MM.1S (cell line): ENCODE data around the gene VANGL2.

Experiments used
- DNase-seq: peaks from one replicate; pipeline ENCODE4 v3.0.0-alpha.2; 2015
- H2AFZ ChIP-seq: fragments of 300-600 bp; sonication (generic); 2 replicates; pipeline ENCODE4 v1.6.0; 2016; ENCODE audit warnings: antibody characterized with exemption, low read length
- H3F3A ChIP-seq: fragments of 300-600 bp; sonication (generic); 2 replicates; pipeline ENCODE4 v1.6.1; 2016; ENCODE audit warnings: mild to moderate bottlenecking, antibody characterized with exemption, low read length, moderate library complexity, mixed read lengths; ENCODE audit not compliant: insufficient read depth
- H3K27ac ChIP-seq: fragments of 300-600 bp; sonication (generic); 2 replicates; pipeline ENCODE4 v1.5.1; 2016; ENCODE audit warnings: mild to moderate bottlenecking, low read length
- H3K27me3 ChIP-seq: fragments of 300-600 bp; sonication (generic); replicated peaks from 2 replicates; pipeline ENCODE4 v1.6.0; 2016; ENCODE audit warnings: low read length; ENCODE audit not compliant: insufficient read depth
- H3K36me3 ChIP-seq: fragments of 300-600 bp; sonication (generic); replicated peaks from 2 replicates; pipeline ENCODE4 v1.6.1; 2016; ENCODE audit warnings: mild to moderate bottlenecking, low read length, mixed read lengths; ENCODE audit not compliant: insufficient read depth
- H3K4me1 ChIP-seq: fragments of 300-600 bp; sonication (generic); 2 replicates; pipeline ENCODE4 v1.6.1; 2016; ENCODE audit warnings: low read length, mixed read lengths
- H3K4me2 ChIP-seq: fragments of 300-600 bp; sonication (generic); 2 replicates; pipeline ENCODE4 v1.6.0; 2016; ENCODE audit warnings: low read depth, low read length
- H3K4me3 ChIP-seq: fragments of 300-600 bp; sonication (generic); 2 replicates; pipeline ENCODE4 v1.5.1; 2016; ENCODE audit warnings: low read length, mixed read lengths
- H3K79me2 ChIP-seq: fragments of 300-600 bp; sonication (generic); 2 replicates; pipeline ENCODE4 v1.6.1; 2016; ENCODE audit warnings: mixed run types, low read length, mixed read lengths
- H3K9ac ChIP-seq: fragments of 300-600 bp; sonication (generic); 2 replicates; pipeline ENCODE4 v1.6.1; 2016; ENCODE audit warnings: low read length, mixed read lengths
- H3K9me2 ChIP-seq: fragments of 300-600 bp; sonication (generic); replicated peaks from 2 replicates; pipeline ENCODE4 v1.6.1; 2016; ENCODE audit warnings: mild to moderate bottlenecking, low read length, mixed read lengths; ENCODE audit not compliant: insufficient read depth
- H3K9me3 ChIP-seq: fragments of 300-600 bp; sonication (generic); replicated peaks from 2 replicates; pipeline ENCODE4 v1.6.1; 2016; ENCODE audit warnings: mild to moderate bottlenecking, low read length, mixed read lengths; ENCODE audit not compliant: insufficient read depth
- H4K20me1 ChIP-seq: fragments of 300-600 bp; sonication (generic); 2 replicates; pipeline ENCODE4 v1.6.1; 2016; ENCODE audit warnings: mild to moderate bottlenecking, low read length, moderate library complexity, mixed read lengths; ENCODE audit not compliant: insufficient read depth
- EZH2 ChIP-seq: fragments of 300-600 bp; sonication (generic); optimal IDR thresholded peaks from 2 replicates; pipeline ENCODE3; 2017; ENCODE audit warnings: low read depth, mild to moderate bottlenecking, antibody characterized with exemption, low read length, mixed read lengths
- EZH2phosphoT487 ChIP-seq: fragments of 300-600 bp; sonication (generic); IDR thresholded peaks from 2 replicates; pipeline ENCODE4 v1.6.1; 2018; ENCODE audit warnings: antibody characterized with exemption, low read length
- TF ChIP-seq, protein P1 (sequence below): fragments of 300-600 bp; sonication (generic); IDR thresholded peaks from 2 replicates; pipeline ENCODE4 v1.5.1; 2016; ENCODE audit warnings: antibody characterized with exemption, low read length, mixed read lengths

The VANGL2 gene

DNA sequence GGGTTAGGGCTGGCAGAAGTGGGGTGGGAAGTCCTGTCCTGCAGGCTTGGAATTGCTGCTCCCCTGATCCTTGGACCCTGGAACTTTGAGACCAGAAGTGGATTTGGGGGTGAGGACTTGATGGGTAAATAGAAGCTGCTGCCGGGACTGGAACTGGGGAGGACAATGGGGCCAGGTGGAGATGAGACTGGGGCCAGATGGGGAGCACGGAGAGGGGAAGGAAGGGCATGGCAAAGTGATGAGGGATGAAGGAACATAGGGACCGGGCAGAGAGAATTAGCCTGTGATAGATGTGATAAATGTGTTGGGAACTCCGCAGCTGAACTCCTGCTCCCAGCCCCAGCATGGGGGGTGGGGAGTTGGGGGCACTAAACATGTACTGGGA is 32.9 kb upstream of the VANGL2 start:
- Histone ChIP-seq H2AFZ (no peak overlapping the region), H3F3A (no peaks in the 10 kb centered on the region), H3K4me2 (no peak overlapping the region), H3K4me3 (no peak overlapping the region), H3K9ac (no peak overlapping the region), H3K36me3 (no peaks in the 10 kb centered on the region), H3K27ac (no peak overlapping the region), H3K9me3 (no peaks in the 10 kb centered on the region), H3K27me3 (no peaks in the 10 kb centered on the region), H3K9me2 (no peaks in the 10 kb centered on the region), H4K20me1 (no peaks in the 10 kb centered on the region), H3K79me2 (no peaks in the 10 kb centered on the region), H3K4me1 (no peaks in the 10 kb centered on the region)
- TF ChIP-seq, protein P1, sequence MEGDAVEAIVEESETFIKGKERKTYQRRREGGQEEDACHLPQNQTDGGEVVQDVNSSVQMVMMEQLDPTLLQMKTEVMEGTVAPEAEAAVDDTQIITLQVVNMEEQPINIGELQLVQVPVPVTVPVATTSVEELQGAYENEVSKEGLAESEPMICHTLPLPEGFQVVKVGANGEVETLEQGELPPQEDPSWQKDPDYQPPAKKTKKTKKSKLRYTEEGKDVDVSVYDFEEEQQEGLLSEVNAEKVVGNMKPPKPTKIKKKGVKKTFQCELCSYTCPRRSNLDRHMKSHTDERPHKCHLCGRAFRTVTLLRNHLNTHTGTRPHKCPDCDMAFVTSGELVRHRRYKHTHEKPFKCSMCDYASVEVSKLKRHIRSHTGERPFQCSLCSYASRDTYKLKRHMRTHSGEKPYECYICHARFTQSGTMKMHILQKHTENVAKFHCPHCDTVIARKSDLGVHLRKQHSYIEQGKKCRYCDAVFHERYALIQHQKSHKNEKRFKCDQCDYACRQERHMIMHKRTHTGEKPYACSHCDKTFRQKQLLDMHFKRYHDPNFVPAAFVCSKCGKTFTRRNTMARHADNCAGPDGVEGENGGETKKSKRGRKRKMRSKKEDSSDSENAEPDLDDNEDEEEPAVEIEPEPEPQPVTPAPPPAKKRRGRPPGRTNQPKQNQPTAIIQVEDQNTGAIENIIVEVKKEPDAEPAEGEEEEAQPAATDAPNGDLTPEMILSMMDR = no peak
- no peak for TF ChIP-seq EZH2phosphoT487
- no peak for TF ChIP-seq EZH2
- no peak for DNase-seq

DNA sequence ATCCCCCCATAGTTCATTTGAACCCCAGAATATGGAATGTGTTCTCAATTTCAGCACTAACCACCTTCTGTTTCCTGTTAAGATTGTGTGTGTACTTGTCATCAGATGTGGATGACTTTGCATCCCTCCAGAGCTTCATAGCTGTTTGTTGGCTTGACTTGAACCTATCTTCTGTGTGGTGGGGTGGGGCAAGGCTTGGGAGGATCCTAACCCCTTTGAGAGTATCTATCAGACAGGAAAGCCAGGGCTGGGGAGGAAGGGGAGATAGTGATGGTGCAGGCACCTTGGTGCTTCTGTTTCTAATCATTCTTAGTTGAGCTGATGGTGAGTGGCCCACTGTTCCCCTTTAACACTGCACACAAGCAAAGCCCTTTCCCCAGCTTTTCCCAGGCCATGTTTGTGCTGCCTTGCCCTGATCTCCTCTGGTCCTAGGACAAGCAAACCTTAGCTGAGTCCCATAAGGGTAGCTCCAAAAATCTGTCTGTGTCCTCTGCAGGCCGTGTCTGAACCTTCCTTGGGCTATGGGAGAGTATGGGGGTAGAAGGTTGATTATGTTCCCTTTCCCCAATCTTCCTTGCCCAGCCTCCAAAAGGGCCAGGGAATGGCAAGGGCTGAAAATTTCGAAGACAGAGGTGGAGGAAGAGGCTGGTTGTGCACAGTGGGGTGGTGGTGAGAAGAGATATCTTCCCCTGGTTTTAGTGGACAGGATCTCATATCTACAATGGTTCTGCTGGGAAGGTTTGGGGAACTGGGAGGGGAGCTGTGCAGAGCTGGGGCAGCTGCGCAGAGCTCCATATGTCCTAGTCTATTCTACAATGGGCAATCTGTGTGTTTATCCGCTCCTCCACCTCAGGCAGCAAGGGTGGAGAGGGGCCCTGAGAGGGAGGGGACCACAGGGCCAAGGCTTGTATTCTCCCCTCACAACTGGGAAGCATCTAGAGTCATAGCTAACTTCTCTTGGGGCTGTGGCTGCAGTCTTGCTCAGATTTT is 32.1 kb upstream of the VANGL2 start:
- Histone ChIP-seq H3K9me3 (no peaks in the 10 kb centered on the region), H3K9ac (no peak overlapping the region), H3F3A (no peaks in the 10 kb centered on the region), H3K79me2 (no peaks in the 10 kb centered on the region), H3K4me2 (no peak overlapping the region), H3K4me1 (no peaks in the 10 kb centered on the region), H3K27ac (no peak overlapping the region), H3K4me3 (no peak overlapping the region), H3K9me2 (no peaks in the 10 kb centered on the region), H2AFZ (no peak overlapping the region), H4K20me1 (no peaks in the 10 kb centered on the region), H3K36me3 (no peaks in the 10 kb centered on the region), H3K27me3 (no peaks in the 10 kb centered on the region)
- TF ChIP-seq, protein P1 = no peak
- no peak for TF ChIP-seq EZH2
- no peak for TF ChIP-seq EZH2phosphoT487
- no peak for DNase-seq

GRCh38 chr1:160369087-160369486 is 31.3 kb upstream of the VANGL2 start:
- Histone ChIP-seq H3K9ac (no peak overlapping the region), H2AFZ (no peak overlapping the region), H3K79me2 (no peaks in the 10 kb centered on the region), H3K4me2 (no peak overlapping the region), H3K4me3 (no peak overlapping the region), H3K9me3 (no peaks in the 10 kb centered on the region), H3K27ac (no peak overlapping the region), H3F3A (no peaks in the 10 kb centered on the region), H3K27me3 (no peaks in the 10 kb centered on the region), H4K20me1 (no peaks in the 10 kb centered on the region), H3K9me2 (no peaks in the 10 kb centered on the region), H3K36me3 (no peaks in the 10 kb centered on the region), H3K4me1 (no peaks in the 10 kb centered on the region)
- DNase-seq = no peak
- TF ChIP-seq, protein P1 = no peak
- TF ChIP-seq EZH2phosphoT487 (no peak), EZH2 (no peak)
